SK-N-SH (cell line): Measurements from ENCODE around the gene PCDHGA12. TPM values are rescaled to one million over a fixed set of nuclear protein-coding genes. Genes with fewer than 3 reads are reported as not detected.
A peak's percentile ranks its signal among the peaks of the same experiment; 100 is the strongest.

Experiments
- CTCF ChIA-PET: fragments of 300-600, 350-600 bp; formaldehyde crosslinking; extraction: SDS; loops from one replicate; lab custom pipeline; 2021; lab: Yijun Ruan, JAX
- POLR2A ChIA-PET: fragments of 350-600 bp; sonication (Branson Sonifier 250); formaldehyde crosslinking; extraction: SDS; loops from one replicate; lab custom pipeline; 2020; ENCODE audit warnings: antibody characterized with exemption, inconsistent platforms; lab: Yijun Ruan, JAX
- DNase-seq: peaks from one replicate; pipeline ENCODE4 v3.0.0; 2012
- H2AFZ ChIP-seq: fragments of 200-600 bp; sonication (generic); 2 replicates; pipeline ENCODE4 v1.8.1; 2016; ENCODE audit warnings: antibody characterized with exemption, mild to moderate bottlenecking, low read depth
- H3F3A ChIP-seq: fragments of 200-600 bp; sonication (generic); replicated peaks from 2 replicates; pipeline ENCODE3; 2016; ENCODE audit warnings: antibody characterized with exemption, mild to moderate bottlenecking; ENCODE audit not compliant: insufficient read depth
- H3K27ac ChIP-seq, 2 experiments: fragments of 200-500 bp in 1 of 2; fragments of 200-600 bp in 1 of 2; sonication (Bioruptor generic) in 1 of 2; sonication (generic), shearing (Covaris generic) in 1 of 2; 2 replicates each; pipeline versions ENCODE4 v1.5.1 to v1.6.1; 2014 to 2016; ENCODE audit warnings: low read depth in 2 of 2, inconsistent platforms in 1 of 2, low read length in 1 of 2, mild to moderate bottlenecking in 1 of 2, mixed read lengths in 1 of 2
- H3K27me3 ChIP-seq: fragments of 200-600 bp; sonication (generic), shearing (Covaris generic); 2 replicates; pipeline ENCODE4 v1.6.1; 2016; ENCODE audit warnings: mixed run types; ENCODE audit not compliant: insufficient read depth
- H3K36me3 ChIP-seq, 2 experiments: fragments of 200-500 bp in 1 of 2; fragments of 200-600 bp in 1 of 2; sonication (Bioruptor generic) in 1 of 2; sonication (generic) in 1 of 2; replicated peaks in 1 of 2; 2 replicates each; pipeline versions ENCODE3 to v1.5.1; 2014 to 2016; ENCODE audit warnings: low read length in 1 of 2, mild to moderate bottlenecking in 1 of 2; ENCODE audit not compliant: insufficient read depth in 2 of 2, control insufficient read depth in 1 of 2
- H3K4me1 ChIP-seq, 2 experiments: fragments of 200-500 bp in 1 of 2; fragments of 200-600 bp in 1 of 2; sonication (Bioruptor generic) in 1 of 2; sonication (generic), shearing (Covaris generic) in 1 of 2; 2 replicates each; pipeline versions ENCODE4 v1.5.1 to v1.6.1; 2014 to 2016; ENCODE audit warnings: low read depth in 1 of 2, low read length in 1 of 2, mixed run types in 1 of 2; ENCODE audit not compliant: insufficient read depth in 2 of 2, control insufficient read depth in 1 of 2
- H3K4me2 ChIP-seq: fragments of 200-600 bp; sonication (generic), shearing (Covaris generic); 2 replicates; pipeline ENCODE4 v1.6.1; 2017; ENCODE audit warnings: mixed run types
- H3K4me3 ChIP-seq, 2 experiments: fragments of 200-500 bp in 1 of 2; fragments of 200-600 bp in 1 of 2; sonication (Bioruptor generic) in 1 of 2; sonication (generic), shearing (Covaris generic) in 1 of 2; 2 replicates each; pipeline versions ENCODE4 v1.5.1 to v1.8.1; 2014 to 2016; ENCODE audit warnings: low read depth in 2 of 2, inconsistent platforms in 1 of 2, low read length in 1 of 2, mild to moderate bottlenecking in 1 of 2, mixed read lengths in 1 of 2, moderate library complexity in 1 of 2
- H3K79me2 ChIP-seq: fragments of 200-600 bp; sonication (generic); 2 replicates; pipeline ENCODE4 v1.8.1; 2017; ENCODE audit warnings: mild to moderate bottlenecking; ENCODE audit not compliant: insufficient read depth
- H3K9ac ChIP-seq: fragments of 200-600 bp; sonication (generic); 2 replicates; pipeline ENCODE4 v1.6.1; 2017; ENCODE audit warnings: mixed run types
- H3K9me2 ChIP-seq: fragments of 200-600 bp; sonication (generic); 2 replicates; pipeline ENCODE4 v1.6.1; 2017; ENCODE audit warnings: mixed run types
- H3K9me3 ChIP-seq: fragments of 200-600 bp; sonication (generic); 2 replicates; pipeline ENCODE4 v1.6.1; 2017; ENCODE audit warnings: mixed run types, mild to moderate bottlenecking, moderate library complexity
- H4K20me1 ChIP-seq: fragments of 200-600 bp; sonication (generic); 2 replicates; pipeline ENCODE4 v1.6.1; 2017; ENCODE audit warnings: mild to moderate bottlenecking, mixed run types; ENCODE audit not compliant: insufficient read depth
- CHD2 ChIP-seq: fragments of 150-350 bp; IDR thresholded peaks from 2 replicates; pipeline ENCODE4 v1.6.1; 2018; ENCODE audit warnings: low read length; ENCODE audit not compliant: partially characterized antibody
- ELF1 ChIP-seq: IDR thresholded peaks from 2 replicates; pipeline ENCODE4 v1.4.0; 2012
- EZH2phosphoT487 ChIP-seq: fragments of 200-600 bp; sonication (generic); IDR thresholded peaks from 2 replicates; pipeline ENCODE4 v1.6.1; 2017; ENCODE audit warnings: low read depth, mixed run types, mild to moderate bottlenecking, antibody characterized with exemption, moderate library complexity, borderline replicate concordance
- FOXJ3 ChIP-seq: sonication (generic); formaldehyde crosslinking; IDR thresholded peaks from 2 replicates; pipeline ENCODE4 v1.5.1; 2020; ENCODE audit warnings: mild to moderate bottlenecking, missing genetic modification reagents
- FOXM1 ChIP-seq: IDR thresholded peaks from 2 replicates; pipeline ENCODE4 v1.4.0; 2012; ENCODE audit warnings: low read depth, mild to moderate bottlenecking
- GABPA ChIP-seq: IDR thresholded peaks from 2 replicates; pipeline ENCODE4 v1.4.0; 2012; ENCODE audit warnings: low read depth, mild to moderate bottlenecking
- GATA2 ChIP-seq: sonication (generic); formaldehyde crosslinking; IDR thresholded peaks from 2 replicates; pipeline ENCODE4 v1.5.0; 2020; ENCODE audit warnings: mild to moderate bottlenecking, missing genetic modification reagents
- JUND ChIP-seq: IDR thresholded peaks from 2 replicates; pipeline ENCODE4 v1.4.0; 2012
- MEF2A ChIP-seq: IDR thresholded peaks from 2 replicates; pipeline ENCODE4 v1.4.0; 2012; ENCODE audit warnings: low read depth, borderline replicate concordance
- NFIC ChIP-seq: IDR thresholded peaks from 2 replicates; pipeline ENCODE4 v1.4.0; 2012; ENCODE audit warnings: borderline replicate concordance
- NRF1 ChIP-seq: IDR thresholded peaks from 2 replicates; pipeline ENCODE4 v1.6.1; 2012; ENCODE audit warnings: low read depth, mild to moderate bottlenecking, low read length
- PBX3 ChIP-seq: IDR thresholded peaks from 2 replicates; pipeline ENCODE4; 2012
- POLR2AphosphoS5 ChIP-seq: IDR thresholded peaks from 2 replicates; pipeline ENCODE4 v1.6.1; 2012; ENCODE audit warnings: low read depth, low read length
- RCOR1 ChIP-seq: fragments of 150-350 bp; IDR thresholded peaks from 2 replicates; pipeline ENCODE4 v1.6.1; 2017; ENCODE audit warnings: antibody characterized with exemption, low read length
- RFX5 ChIP-seq: IDR thresholded peaks from 2 replicates; pipeline ENCODE4 v1.6.1; 2012; ENCODE audit warnings: mild to moderate bottlenecking, improper control_type of control experiment, low read length
- RXRA ChIP-seq: IDR thresholded peaks from 2 replicates; pipeline ENCODE4 v1.4.0; 2012; ENCODE audit warnings: low read depth, mild to moderate bottlenecking, borderline replicate concordance
- SIN3A ChIP-seq: IDR thresholded peaks from 2 replicates; pipeline ENCODE4 v1.6.1; 2012; ENCODE audit warnings: low read depth, mild to moderate bottlenecking, low read length, moderate library complexity, borderline replicate concordance
- SMC3 ChIP-seq: IDR thresholded peaks from 2 replicates; pipeline ENCODE4 v1.6.1; 2012; ENCODE audit warnings: low read depth, low read length, improper control_type of control experiment
- TAF1 ChIP-seq: IDR thresholded peaks from 2 replicates; pipeline ENCODE4 v1.6.1; 2012; ENCODE audit warnings: low read depth, mild to moderate bottlenecking, low read length, moderate library complexity, borderline replicate concordance
- TCF12 ChIP-seq: IDR thresholded peaks from 2 replicates; pipeline ENCODE4 v1.4.0; 2012
- TEAD4 ChIP-seq: IDR thresholded peaks from 2 replicates; pipeline ENCODE4 v1.4.0; 2012; ENCODE audit warnings: mild to moderate bottlenecking, borderline replicate concordance; ENCODE audit not compliant: insufficient read depth
- YY1 ChIP-seq: IDR thresholded peaks from 2 replicates; pipeline ENCODE4 v1.4.0; 2012; ENCODE audit warnings: low read depth, mild to moderate bottlenecking
- WGBS: methylation state at CpG from one replicate; pipeline ENCODE4 v1.1.6; 2017; ENCODE audit warnings: low lambda C conversion rate; 5-methylcytosine and 5-hydroxymethylcytosine counted together
- polyA plus RNA-seq, 3 experiments: library from polyadenylated mRNA; depleted of rRNA; stranded (reverse); fragments of >200 nt; gene quantifications; 2 replicates each; pipeline ENCODE4 v1.2.3, GENCODE V29; 2012
- TF ChIP-seq, protein P1 (sequence below): fragments of 200-600 bp; sonication (generic); IDR thresholded peaks from 2 replicates; pipeline ENCODE4 v1.6.1; 2017; ENCODE audit warnings: antibody characterized with exemption, mild to moderate bottlenecking, moderate library complexity
- TF ChIP-seq, protein P2 (sequence below): IDR thresholded peaks from 2 replicates; pipeline ENCODE4 v1.4.0; 2012; ENCODE audit warnings: low read depth
- TF ChIP-seq, protein P3 (sequence below): IDR thresholded peaks from 2 replicates; pipeline ENCODE4 v1.4.0; 2012; ENCODE audit warnings: low read depth, borderline replicate concordance

The PCDHGA12 gene
- polyA plus RNA-seq, 1 of the 3 experiments (the other 2 are of a cell fraction): 0.03 TPM

DNA sequence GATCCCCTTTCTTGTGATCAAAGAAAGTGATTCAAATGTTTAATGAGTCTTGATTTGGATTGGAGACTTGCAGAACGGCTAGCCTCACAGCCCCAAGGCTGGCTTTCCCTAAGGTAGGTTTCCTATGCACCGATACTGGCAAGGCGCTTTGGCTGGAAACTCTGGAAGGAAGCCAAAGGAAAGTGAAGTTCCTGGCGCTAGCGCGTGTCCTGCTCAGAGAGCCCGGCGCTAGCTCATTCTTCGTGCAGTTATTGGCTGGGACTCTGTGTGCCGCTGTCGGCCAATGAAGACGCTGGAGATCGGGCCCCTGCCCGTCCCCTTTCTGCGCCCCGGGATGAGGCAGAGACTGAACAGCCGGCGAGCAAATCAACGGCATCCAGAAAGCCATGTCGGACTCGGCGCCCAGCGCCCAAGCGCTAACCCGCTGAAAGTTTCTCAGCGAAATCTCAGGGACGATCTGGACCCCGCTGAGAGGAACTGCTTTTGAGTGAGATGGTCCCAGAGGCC is 45.4 kb downstream of the PCDHGA12 start, which contains the start of gene PCDHGC3 (continued):
- TF ChIP-seq EZH2phosphoT487: no peak
- no peak for TF ChIP-seq MEF2A
- TF ChIP-seq JUND: no peak
- TF ChIP-seq GABPA: peak; percentile 5; the same call in 1 of the 2 replicates
- TF ChIP-seq RCOR1: no peak
- peak; percentile 28; the same call in 1 of the 2 replicates for TF ChIP-seq POLR2AphosphoS5
- TF ChIP-seq, protein P1, sequence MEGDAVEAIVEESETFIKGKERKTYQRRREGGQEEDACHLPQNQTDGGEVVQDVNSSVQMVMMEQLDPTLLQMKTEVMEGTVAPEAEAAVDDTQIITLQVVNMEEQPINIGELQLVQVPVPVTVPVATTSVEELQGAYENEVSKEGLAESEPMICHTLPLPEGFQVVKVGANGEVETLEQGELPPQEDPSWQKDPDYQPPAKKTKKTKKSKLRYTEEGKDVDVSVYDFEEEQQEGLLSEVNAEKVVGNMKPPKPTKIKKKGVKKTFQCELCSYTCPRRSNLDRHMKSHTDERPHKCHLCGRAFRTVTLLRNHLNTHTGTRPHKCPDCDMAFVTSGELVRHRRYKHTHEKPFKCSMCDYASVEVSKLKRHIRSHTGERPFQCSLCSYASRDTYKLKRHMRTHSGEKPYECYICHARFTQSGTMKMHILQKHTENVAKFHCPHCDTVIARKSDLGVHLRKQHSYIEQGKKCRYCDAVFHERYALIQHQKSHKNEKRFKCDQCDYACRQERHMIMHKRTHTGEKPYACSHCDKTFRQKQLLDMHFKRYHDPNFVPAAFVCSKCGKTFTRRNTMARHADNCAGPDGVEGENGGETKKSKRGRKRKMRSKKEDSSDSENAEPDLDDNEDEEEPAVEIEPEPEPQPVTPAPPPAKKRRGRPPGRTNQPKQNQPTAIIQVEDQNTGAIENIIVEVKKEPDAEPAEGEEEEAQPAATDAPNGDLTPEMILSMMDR: peak; percentile 45
- peak; percentile 88 for TF ChIP-seq NFIC
- peak; percentile 20; the same call in 1 of the 2 replicates for TF ChIP-seq GATA2
- 0 out of 2 replicates have a peak, but pooled peaks have one; percentile 68 for TF ChIP-seq TAF1
- no peak for TF ChIP-seq FOXJ3 (CRISPR knock-in tag)
- TF ChIP-seq FOXM1: no peak
- no peak for TF ChIP-seq TEAD4
- TF ChIP-seq, protein P2, sequence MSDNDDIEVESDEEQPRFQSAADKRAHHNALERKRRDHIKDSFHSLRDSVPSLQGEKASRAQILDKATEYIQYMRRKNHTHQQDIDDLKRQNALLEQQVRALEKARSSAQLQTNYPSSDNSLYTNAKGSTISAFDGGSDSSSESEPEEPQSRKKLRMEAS: peak; percentile 86
- peak; percentile 72 for TF ChIP-seq PBX3
- peak; percentile 86 for TF ChIP-seq SIN3A
- no peak for TF ChIP-seq RXRA
- TF ChIP-seq NRF1: no peak

- H3K27me3 ChIP-seq: no peaks in the 10 kb centered on the region
- H3K4me1 ChIP-seq: peaks cover 6 to 34% of the 10 kb centered on the region in 2 experiments; a peak in 3 of 4 replicates
- no peaks in the 10 kb centered on the region for H3K9me2 ChIP-seq
- CTCF ChIA-PET: interaction anchor here (0.8 to 8.6 kb wide), 12 partner anchors 9 to 157 kb away, joined by 3 to 117 read pairs (median 16); partner anchors contain the start of genes PCDHGA4 and PCDHGC4
- peak overlapping the region; percentile 82 to 85 for H3K4me3 ChIP-seq
- peaks cover 44% of the 10 kb centered on the region for H4K20me1 ChIP-seq
- H3K36me3 ChIP-seq: peaks cover 0 to 29% of the 10 kb centered on the region in 2 experiments
- H3K9ac ChIP-seq: peak overlapping the region; percentile 83
- H3K4me2 ChIP-seq: peak overlapping the region; percentile 97
- POLR2A ChIA-PET: interaction anchor here (0.9 to 1.9 kb wide), 6 partner anchors 9 to 81 kb away, joined by 3 to 14 read pairs (median 10); partner anchors contain the start of gene PCDHGC4
- H3F3A ChIP-seq: peaks cover 25% of the 10 kb centered on the region
- H3K27ac ChIP-seq: peak overlapping the region; percentile 92 to 94
- H3K79me2 ChIP-seq: peaks cover 49% of the 10 kb centered on the region
- no peaks in the 10 kb centered on the region for H3K9me3 ChIP-seq
- 0 out of 2 replicates have a peak overlapping the region, but pooled peaks have one; percentile 42 for H2AFZ ChIP-seq
- DNase-seq: peak; percentile 65
- 19% methylated on average over 52 of the region's 58 CpGs for WGBS
- TF ChIP-seq CHD2: no peak
- TF ChIP-seq, protein P3, sequence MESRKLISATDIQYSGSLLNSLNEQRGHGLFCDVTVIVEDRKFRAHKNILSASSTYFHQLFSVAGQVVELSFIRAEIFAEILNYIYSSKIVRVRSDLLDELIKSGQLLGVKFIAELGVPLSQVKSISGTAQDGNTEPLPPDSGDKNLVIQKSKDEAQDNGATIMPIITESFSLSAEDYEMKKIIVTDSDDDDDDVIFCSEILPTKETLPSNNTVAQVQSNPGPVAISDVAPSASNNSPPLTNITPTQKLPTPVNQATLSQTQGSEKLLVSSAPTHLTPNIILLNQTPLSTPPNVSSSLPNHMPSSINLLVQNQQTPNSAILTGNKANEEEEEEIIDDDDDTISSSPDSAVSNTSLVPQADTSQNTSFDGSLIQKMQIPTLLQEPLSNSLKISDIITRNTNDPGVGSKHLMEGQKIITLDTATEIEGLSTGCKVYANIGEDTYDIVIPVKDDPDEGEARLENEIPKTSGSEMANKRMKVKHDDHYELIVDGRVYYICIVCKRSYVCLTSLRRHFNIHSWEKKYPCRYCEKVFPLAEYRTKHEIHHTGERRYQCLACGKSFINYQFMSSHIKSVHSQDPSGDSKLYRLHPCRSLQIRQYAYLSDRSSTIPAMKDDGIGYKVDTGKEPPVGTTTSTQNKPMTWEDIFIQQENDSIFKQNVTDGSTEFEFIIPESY: no peak
- no peak for TF ChIP-seq RFX5
- TF ChIP-seq NRF1: no peak
- TF ChIP-seq, protein P2: peak; percentile 31; the same call in 1 of the 2 replicates
- TF ChIP-seq SIN3A: no peak; the same call in 1 of the 2 replicates
- peak; percentile 10; the same call in 1 of the 2 replicates for TF ChIP-seq YY1
- TF ChIP-seq ELF1: peak; percentile 23; the same call in 1 of the 2 replicates
- no peak for TF ChIP-seq GATA2
- no peak for TF ChIP-seq TCF12
- TF ChIP-seq SMC3: no peak
Observed at GRCh38 chr5:141476132-141476911, 46.0 kb downstream of the PCDHGA12 start.
